ENCODE measurements around the gene ABLIM1. TPM values are rescaled to one million over a fixed set of nuclear protein-coding genes. Genes with fewer than 3 reads are reported as not detected.

Gene ABLIM1
- total and polyA plus RNA-seq, 2 of the 13 experiments (the other 11 are each of a cell fraction or from before 2014, with no cell fraction given), result 59.4 to 92.7 TPM

DNA sequence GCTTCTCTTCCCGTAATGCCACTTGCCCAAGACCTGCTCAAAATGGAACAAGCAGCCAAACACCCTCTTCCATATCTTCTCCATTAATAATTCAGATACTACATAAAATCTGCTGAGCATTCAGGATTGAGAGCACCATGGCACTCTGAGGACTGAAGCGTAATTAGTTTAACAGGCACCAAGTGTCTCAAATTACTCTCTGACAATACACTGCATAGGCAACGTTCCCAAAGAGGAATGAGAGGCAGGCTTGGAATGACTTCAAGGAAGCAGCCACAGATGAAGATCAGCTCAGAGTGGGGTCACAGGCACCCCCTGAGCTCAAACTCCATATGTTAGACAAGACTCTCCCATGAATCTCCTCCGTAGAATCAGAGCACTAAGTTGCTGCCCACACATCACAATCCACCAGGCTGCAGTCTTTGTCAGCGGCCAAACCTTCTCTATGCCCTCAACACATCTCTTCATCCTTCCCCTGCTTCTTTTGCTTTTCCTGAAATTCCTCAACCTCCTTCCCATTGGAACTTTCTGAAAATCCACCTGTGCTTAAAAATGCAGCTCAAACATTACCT is 4.7 kb upstream of the ABLIM1 start:
- POLR2A ChIA-PET, result no interaction called here
- Histone ChIP-seq H3K27me3 (ENCODE audit: control insufficient read depth in 1 of 2, insufficient read depth in 2 of 2, low read length in 2 of 2) (no peaks in the 10 kb centered on the region), H3K4me2 (ENCODE audit: low read depth, low read length) (no peak overlapping the region), H3K79me2 (ENCODE audit: insufficient read depth, low read length) (no peaks in the 10 kb centered on the region), H3K4me1 (ENCODE audit: insufficient read depth, low read length) (peaks cover 40% of the 10 kb centered on the region), H3K36me3 (replicated peaks in 1 of 2; ENCODE audit: control insufficient read depth in 1 of 2, insufficient read depth in 2 of 2, low read length in 2 of 2) (no peaks in the 10 kb centered on the region), H4K20me1 (ENCODE audit: insufficient read depth, low read length) (no peaks in the 10 kb centered on the region), H3K9ac (ENCODE audit: insufficient read depth, low read depth, low read length) (no peak overlapping the region), H2AFZ (ENCODE audit: low read length) (no peak overlapping the region), H3K4me3 (replicated peaks in 1 of 3; ENCODE audit: insufficient read depth in 1 of 3, low read depth in 2 of 3, low read length in 3 of 3) (no peak overlapping the region), H3K9me3 (ENCODE audit: low read length) (peaks cover 4% of the 10 kb centered on the region; the same call in 1 of the 2 replicates), H3K27ac (ENCODE audit: extremely low read length, insufficient read depth, low read length) (no peak overlapping the region)
- in situ Hi-C loops (cut with HindIII; ENCODE audit: extremely low pct_ligation_motif_present, low pct_unique_long_range_greater_than_20kb), result no loop called here
- TF ChIP-seq HDAC1 (CRISPR knock-in tag; IDR thresholded peaks at IDR 0.05) (no peak), ZNF747 (CRISPR knock-in tag; IDR thresholded peaks at IDR 0.05; ENCODE audit: borderline replicate concordance) (no peak), ZNF18 (CRISPR knock-in tag; IDR thresholded peaks at IDR 0.05; ENCODE audit: insufficient replicate concordance) (no peak), BHLHE40 (IDR thresholded peaks at IDR 0.05; ENCODE audit: low read length) (no peak), MATR3 (CRISPR knock-in tag; IDR thresholded peaks at IDR 0.05) (no peak), ZNF234 (CRISPR knock-in tag; conservative IDR thresholded peaks at IDR 0.05) (no peak), ZNF382 (CRISPR knock-in tag; IDR thresholded peaks at IDR 0.05; ENCODE audit: borderline replicate concordance) (no peak)
- TF ChIP-seq, protein P1, sequence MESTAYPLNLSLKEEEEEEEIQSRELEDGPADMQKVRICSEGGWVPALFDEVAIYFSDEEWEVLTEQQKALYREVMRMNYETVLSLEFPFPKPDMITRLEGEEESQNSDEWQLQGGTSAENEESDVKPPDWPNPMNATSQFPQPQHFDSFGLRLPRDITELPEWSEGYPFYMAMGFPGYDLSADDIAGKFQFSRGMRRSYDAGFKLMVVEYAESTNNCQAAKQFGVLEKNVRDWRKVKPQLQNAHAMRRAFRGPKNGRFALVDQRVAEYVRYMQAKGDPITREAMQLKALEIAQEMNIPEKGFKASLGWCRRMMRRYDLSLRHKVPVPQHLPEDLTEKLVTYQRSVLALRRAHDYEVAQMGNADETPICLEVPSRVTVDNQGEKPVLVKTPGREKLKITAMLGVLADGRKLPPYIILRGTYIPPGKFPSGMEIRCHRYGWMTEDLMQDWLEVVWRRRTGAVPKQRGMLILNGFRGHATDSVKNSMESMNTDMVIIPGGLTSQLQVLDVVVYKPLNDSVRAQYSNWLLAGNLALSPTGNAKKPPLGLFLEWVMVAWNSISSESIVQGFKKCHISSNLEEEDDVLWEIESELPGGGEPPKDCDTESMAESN (CRISPR knock-in tag; conservative IDR thresholded peaks at IDR 0.05), result no peak
- CTCF ChIA-PET (ENCODE audit: low intra/inter-chr PET ratio, low total read pairs), result no interaction called here
- intact Hi-C loops (cut with micrococcal nuclease; ENCODE audit: unreplicated experiment), result no loop called here
- 56% methylated on average over 5 of the region's 5 CpGs for WGBS (ENCODE audit: low lambda C conversion rate)
- no peak for DNase-seq (ENCODE audit: low spot score)
- ATAC-seq, result no peak
- no TSS peak for BruUV-seq (replicated peaks)
- no peak for FAIRE-seq

All from HepG2 (cell line).